Mammary epithelial cell (primary cell): ENCODE results near the gene ETV7.

Experiments used
- CTCF ChIP-seq, 2 donors: IDR thresholded peaks in 1 of 2; conservative IDR thresholded peaks in 1 of 2; 2 replicates each; pipeline ENCODE4 v1.5.1; 2011 to 2012; ENCODE audit warnings: inconsistent platforms in 2 of 2, low read length in 2 of 2, mild to moderate bottlenecking in 2 of 2, control low read depth in 1 of 2, low read depth in 1 of 2; ENCODE audit not compliant: insufficient read depth in 1 of 2; ENCODE audit errors: extremely low read depth in 1 of 2
- EZH2 ChIP-seq: IDR thresholded peaks from 2 replicates; pipeline ENCODE4 v1.6.1; 2012; ENCODE audit warnings: low read length, inconsistent platforms, borderline replicate concordance

- TF ChIP-seq CTCF (conservative IDR thresholded peaks at IDR 0.05 in 1 of 2, IDR thresholded peaks at IDR 0.05 in 1 of 2; ENCODE audit: extremely low read depth in 1 of 2, insufficient read depth in 1 of 2, low read depth in 1 of 2, low read length in 2 of 2) (no peak), EZH2 (no peak)
Observed at GRCh38 chr6:36431197-36431596, 43.7 kb upstream of the ETV7 start.
